ENCODE results near the gene UST.
"Not testable (repeated sequence)": the region's sequence is repeated elsewhere in the genome, so short reads cannot be mapped to it uniquely, and the experiment has no call there.

The UST gene

GRCh38 chr6:149033454-149033853 is 286.6 kb downstream of the UST start:
- Histone ChIP-seq H3K27me3 (ENCODE audit: control insufficient read depth in 2 of 2, insufficient read depth in 2 of 2, low read length in 2 of 2) (no peaks in the 10 kb centered on the region), H3K9me3 (ENCODE audit: control insufficient read depth in 2 of 2, low read length in 2 of 2) (no peaks in the 10 kb centered on the region), H3K9ac (ENCODE audit: low read depth in 1 of 2, low read length in 2 of 2) (no peak overlapping the region), H3K4me1 (ENCODE audit: control insufficient read depth in 2 of 2, insufficient read depth in 2 of 2, low read length in 2 of 2) (no peaks in the 10 kb centered on the region), H3K27ac (ENCODE audit: low read depth in 2 of 2, low read length in 2 of 2) (no peak overlapping the region), H3K4me3 (ENCODE audit: low read length in 2 of 2) (no peak overlapping the region), H3K36me3 (ENCODE audit: control insufficient read depth in 2 of 2, insufficient read depth in 2 of 2, low read length in 2 of 2) (no peaks in the 10 kb centered on the region)

GRCh38 chr6:149035766-149036165 is 288.9 kb downstream of the UST start:
- Histone ChIP-seq H3K36me3 (ENCODE audit: control insufficient read depth in 2 of 2, insufficient read depth in 2 of 2, low read length in 2 of 2) (no peaks in the 10 kb centered on the region), H3K9me3 (ENCODE audit: control insufficient read depth in 2 of 2, low read length in 2 of 2) (no peaks in the 10 kb centered on the region), H3K27ac (ENCODE audit: low read depth in 2 of 2, low read length in 2 of 2) (no peak overlapping the region), H3K27me3 (ENCODE audit: control insufficient read depth in 2 of 2, insufficient read depth in 2 of 2, low read length in 2 of 2) (no peaks in the 10 kb centered on the region), H3K4me1 (ENCODE audit: control insufficient read depth in 2 of 2, insufficient read depth in 2 of 2, low read length in 2 of 2) (no peaks in the 10 kb centered on the region), H3K9ac (ENCODE audit: low read depth in 1 of 2, low read length in 2 of 2) (no peak overlapping the region), H3K4me3 (ENCODE audit: low read length in 2 of 2) (no peak overlapping the region)

GRCh38 chr6:149037051-149037671 is 290.3 kb downstream of the UST start:
- Histone ChIP-seq H3K36me3 (ENCODE audit: control insufficient read depth in 2 of 2, insufficient read depth in 2 of 2, low read length in 2 of 2) (no peaks in the 10 kb centered on the region), H3K9ac (ENCODE audit: low read depth in 1 of 2, low read length in 2 of 2) (no peak overlapping the region), H3K27ac (ENCODE audit: low read depth in 2 of 2, low read length in 2 of 2) (no peak overlapping the region), H3K4me1 (ENCODE audit: control insufficient read depth in 2 of 2, insufficient read depth in 2 of 2, low read length in 2 of 2) (no peaks in the 10 kb centered on the region), H3K9me3 (ENCODE audit: control insufficient read depth in 2 of 2, low read length in 2 of 2) (no peaks in the 10 kb centered on the region), H3K27me3 (ENCODE audit: control insufficient read depth in 2 of 2, insufficient read depth in 2 of 2, low read length in 2 of 2) (no peaks in the 10 kb centered on the region), H3K4me3 (ENCODE audit: low read length in 2 of 2) (no peak overlapping the region)

GRCh38 chr6:149039025-149039424 is 292.2 kb downstream of the UST start:
- not testable (repeated sequence) for H3K9me3 ChIP-seq (ENCODE audit: control insufficient read depth in 2 of 2, low read length in 2 of 2); H3K4me3 ChIP-seq (ENCODE audit: low read length in 2 of 2); H3K4me1 ChIP-seq (ENCODE audit: control insufficient read depth in 2 of 2, insufficient read depth in 2 of 2, low read length in 2 of 2); H3K27me3 ChIP-seq (ENCODE audit: control insufficient read depth in 2 of 2, insufficient read depth in 2 of 2, low read length in 2 of 2); H3K36me3 ChIP-seq (ENCODE audit: control insufficient read depth in 2 of 2, insufficient read depth in 2 of 2, low read length in 2 of 2); H3K27ac ChIP-seq (ENCODE audit: low read depth in 2 of 2, low read length in 2 of 2); H3K9ac ChIP-seq (ENCODE audit: low read depth in 1 of 2, low read length in 2 of 2)

DNA sequence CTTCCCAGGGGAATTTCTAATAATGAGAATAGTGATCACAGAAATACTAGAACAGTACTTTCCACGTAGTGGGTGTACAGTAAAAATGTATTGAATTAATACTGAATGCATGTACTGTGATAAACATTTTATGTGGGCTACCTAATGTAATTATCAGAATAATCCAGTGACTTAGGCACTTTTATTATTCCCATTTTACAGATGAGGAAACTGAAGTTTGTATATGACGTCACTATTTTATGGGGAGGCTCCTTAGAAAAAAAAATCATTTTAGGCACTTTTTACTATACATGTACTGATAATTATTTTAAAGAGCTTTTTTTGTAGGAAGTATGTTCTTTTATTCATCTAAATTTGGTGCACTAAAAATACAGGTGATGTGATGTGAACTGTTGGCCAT is 295.1 kb downstream of the UST start:
- Histone ChIP-seq H3K27ac (ENCODE audit: low read depth in 2 of 2, low read length in 2 of 2) (no peak overlapping the region), H3K27me3 (ENCODE audit: control insufficient read depth in 2 of 2, insufficient read depth in 2 of 2, low read length in 2 of 2) (no peaks in the 10 kb centered on the region), H3K9me3 (ENCODE audit: control insufficient read depth in 2 of 2, low read length in 2 of 2) (no peaks in the 10 kb centered on the region), H3K36me3 (ENCODE audit: control insufficient read depth in 2 of 2, insufficient read depth in 2 of 2, low read length in 2 of 2) (no peaks in the 10 kb centered on the region), H3K4me1 (ENCODE audit: control insufficient read depth in 2 of 2, insufficient read depth in 2 of 2, low read length in 2 of 2) (no peaks in the 10 kb centered on the region), H3K9ac (ENCODE audit: low read depth in 1 of 2, low read length in 2 of 2) (no peak overlapping the region), H3K4me3 (ENCODE audit: low read length in 2 of 2) (no peak overlapping the region)

DNA sequence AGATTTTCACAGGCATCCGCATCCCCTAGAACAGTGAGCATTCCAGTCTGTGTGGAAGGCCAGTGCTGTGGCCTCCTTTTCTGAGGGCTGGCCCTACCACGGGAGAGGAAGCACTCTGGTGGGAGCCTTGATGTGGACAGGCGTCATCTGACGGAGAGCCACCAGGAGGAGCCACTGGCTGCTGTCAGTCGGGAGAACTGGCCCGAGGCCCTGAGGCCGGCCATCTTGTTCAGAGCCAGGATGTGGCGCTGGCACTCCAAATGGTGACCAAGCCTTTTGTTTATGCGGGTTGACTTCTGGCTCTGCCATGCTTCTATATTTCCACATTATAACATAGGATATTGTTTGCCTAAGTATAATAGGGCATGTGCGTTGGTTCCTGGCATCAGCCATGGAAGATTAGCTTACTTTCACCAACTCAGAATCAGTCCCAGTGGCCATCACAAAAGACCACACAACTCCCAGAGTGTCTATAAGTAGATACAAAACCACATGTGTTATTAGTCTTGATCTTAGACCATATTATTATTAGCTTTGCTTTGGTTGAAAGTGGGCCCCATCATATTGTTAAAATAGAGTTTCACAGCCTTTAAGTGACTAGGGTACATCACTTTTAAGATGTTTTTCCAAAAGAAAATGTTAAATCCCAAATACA is 296.8 kb downstream of the UST start:
- Histone ChIP-seq H3K9ac (ENCODE audit: low read depth in 1 of 2, low read length in 2 of 2) (no peak overlapping the region), H3K4me3 (ENCODE audit: low read length in 2 of 2) (no peak overlapping the region), H3K9me3 (ENCODE audit: control insufficient read depth in 2 of 2, low read length in 2 of 2) (no peaks in the 10 kb centered on the region), H3K27ac (ENCODE audit: low read depth in 2 of 2, low read length in 2 of 2) (no peak overlapping the region), H3K27me3 (ENCODE audit: control insufficient read depth in 2 of 2, insufficient read depth in 2 of 2, low read length in 2 of 2) (no peaks in the 10 kb centered on the region), H3K4me1 (ENCODE audit: control insufficient read depth in 2 of 2, insufficient read depth in 2 of 2, low read length in 2 of 2) (no peaks in the 10 kb centered on the region), H3K36me3 (ENCODE audit: control insufficient read depth in 2 of 2, insufficient read depth in 2 of 2, low read length in 2 of 2) (no peaks in the 10 kb centered on the region)

GRCh38 chr6:149044528-149044927 is 297.7 kb downstream of the UST start:
- no peaks in the 10 kb centered on the region for H3K9me3 ChIP-seq (ENCODE audit: control insufficient read depth in 2 of 2, low read length in 2 of 2)
- H3K36me3 ChIP-seq (ENCODE audit: control insufficient read depth in 2 of 2, insufficient read depth in 2 of 2, low read length in 2 of 2), result no peaks in the 10 kb centered on the region
- H3K4me1 ChIP-seq (ENCODE audit: control insufficient read depth in 2 of 2, insufficient read depth in 2 of 2, low read length in 2 of 2), result no peaks in the 10 kb centered on the region
- H3K27ac ChIP-seq (ENCODE audit: low read depth in 2 of 2, low read length in 2 of 2), result no peak overlapping the region
- no peaks in the 10 kb centered on the region for H3K27me3 ChIP-seq (ENCODE audit: control insufficient read depth in 2 of 2, insufficient read depth in 2 of 2, low read length in 2 of 2)
- no peak overlapping the region for H3K4me3 ChIP-seq (ENCODE audit: low read length in 2 of 2)
- no peak overlapping the region for H3K9ac ChIP-seq (ENCODE audit: low read depth in 1 of 2, low read length in 2 of 2)

GRCh38 chr6:149045404-149045803 is 298.6 kb downstream of the UST start:
- Histone ChIP-seq H3K9me3 (ENCODE audit: control insufficient read depth in 2 of 2, low read length in 2 of 2) (no peaks in the 10 kb centered on the region), H3K4me3 (ENCODE audit: low read length in 2 of 2) (no peak overlapping the region), H3K27ac (ENCODE audit: low read depth in 2 of 2, low read length in 2 of 2) (no peak overlapping the region), H3K9ac (ENCODE audit: low read depth in 1 of 2, low read length in 2 of 2) (no peak overlapping the region), H3K27me3 (ENCODE audit: control insufficient read depth in 2 of 2, insufficient read depth in 2 of 2, low read length in 2 of 2) (no peaks in the 10 kb centered on the region), H3K4me1 (ENCODE audit: control insufficient read depth in 2 of 2, insufficient read depth in 2 of 2, low read length in 2 of 2) (no peaks in the 10 kb centered on the region), H3K36me3 (ENCODE audit: control insufficient read depth in 2 of 2, insufficient read depth in 2 of 2, low read length in 2 of 2) (no peaks in the 10 kb centered on the region)

DNA sequence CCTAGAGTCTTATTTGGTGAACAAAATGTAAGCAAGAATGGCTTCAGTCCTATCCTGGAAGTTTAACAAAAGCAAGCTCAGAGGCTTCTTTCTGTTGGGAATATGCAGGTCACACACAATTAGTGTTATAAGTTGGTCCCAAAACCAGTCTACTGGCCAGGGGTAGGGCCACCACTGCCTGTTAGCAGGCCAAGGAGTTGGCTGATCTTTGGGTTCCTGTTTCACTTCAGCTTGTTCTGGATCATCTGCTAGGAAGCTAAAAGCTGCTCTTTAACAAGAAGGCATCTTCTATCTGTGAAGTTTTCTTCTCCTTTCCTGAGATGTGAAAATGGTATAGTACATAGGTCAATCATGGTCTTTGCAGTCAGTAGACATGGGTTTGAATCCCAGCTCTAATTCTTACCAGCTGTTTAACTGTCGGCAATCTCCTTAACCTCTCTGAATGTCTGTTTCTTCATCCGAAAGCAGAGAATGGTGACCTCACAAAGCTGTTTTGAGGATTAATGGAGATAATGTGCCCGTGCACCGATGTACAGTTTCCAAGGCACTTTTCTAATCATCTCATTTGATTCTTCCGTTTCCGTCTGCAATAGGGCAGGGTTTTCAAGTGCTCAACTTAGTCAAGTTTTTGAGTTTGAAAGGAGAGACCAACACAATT is 299.5 kb downstream of the UST start:
- no peak overlapping the region for H3K4me3 ChIP-seq (ENCODE audit: low read length in 2 of 2)
- H3K9ac ChIP-seq (ENCODE audit: low read depth in 1 of 2, low read length in 2 of 2), result no peak overlapping the region
- H3K4me1 ChIP-seq (ENCODE audit: control insufficient read depth in 2 of 2, insufficient read depth in 2 of 2, low read length in 2 of 2), result no peaks in the 10 kb centered on the region
- no peak overlapping the region for H3K27ac ChIP-seq (ENCODE audit: low read depth in 2 of 2, low read length in 2 of 2)
- H3K27me3 ChIP-seq (ENCODE audit: control insufficient read depth in 2 of 2, insufficient read depth in 2 of 2, low read length in 2 of 2), result no peaks in the 10 kb centered on the region
- H3K36me3 ChIP-seq (ENCODE audit: control insufficient read depth in 2 of 2, insufficient read depth in 2 of 2, low read length in 2 of 2), result no peaks in the 10 kb centered on the region
- no peaks in the 10 kb centered on the region for H3K9me3 ChIP-seq (ENCODE audit: control insufficient read depth in 2 of 2, low read length in 2 of 2)

DNA sequence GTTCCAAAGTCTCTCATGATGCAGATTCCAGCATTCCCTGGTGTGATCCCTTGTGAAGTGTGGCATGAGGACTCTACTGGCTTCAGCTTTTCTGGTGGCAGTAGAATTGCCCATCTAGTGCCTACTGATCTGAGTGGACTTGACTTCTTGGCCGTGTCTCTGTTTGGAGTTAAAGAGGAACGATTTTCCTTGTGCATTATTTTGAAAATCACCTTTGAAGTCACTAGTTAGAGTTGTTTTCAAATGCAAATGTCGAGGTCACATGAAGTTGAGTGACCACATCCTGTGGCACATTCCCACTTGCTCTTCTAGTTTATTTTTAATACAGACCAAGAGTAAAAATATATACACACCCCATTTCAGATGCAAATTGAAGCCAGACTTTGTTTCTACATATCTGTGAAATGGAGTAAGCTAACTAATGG is 300.0 kb downstream of the UST start:
- Histone ChIP-seq H3K9me3 (ENCODE audit: control insufficient read depth in 2 of 2, low read length in 2 of 2) (no peaks in the 10 kb centered on the region), H3K4me1 (ENCODE audit: control insufficient read depth in 2 of 2, insufficient read depth in 2 of 2, low read length in 2 of 2) (no peaks in the 10 kb centered on the region), H3K36me3 (ENCODE audit: control insufficient read depth in 2 of 2, insufficient read depth in 2 of 2, low read length in 2 of 2) (no peaks in the 10 kb centered on the region), H3K27ac (ENCODE audit: low read depth in 2 of 2, low read length in 2 of 2) (no peak overlapping the region), H3K9ac (ENCODE audit: low read depth in 1 of 2, low read length in 2 of 2) (no peak overlapping the region), H3K4me3 (ENCODE audit: low read length in 2 of 2) (no peak overlapping the region), H3K27me3 (ENCODE audit: control insufficient read depth in 2 of 2, insufficient read depth in 2 of 2, low read length in 2 of 2) (no peaks in the 10 kb centered on the region)

Measured in mucosa of rectum (tissue), 2 donors.